ENCODE measurements around the gene STK40. TPM values are rescaled to one million over a fixed set of nuclear protein-coding genes. Genes with fewer than 3 reads are reported as not detected.

STK40 gene
- total and polyA plus RNA-seq, 2 donors (not counting 1 experiment from before 2014, with no cell fraction given): 14.2 to 15.1 TPM

DNA sequence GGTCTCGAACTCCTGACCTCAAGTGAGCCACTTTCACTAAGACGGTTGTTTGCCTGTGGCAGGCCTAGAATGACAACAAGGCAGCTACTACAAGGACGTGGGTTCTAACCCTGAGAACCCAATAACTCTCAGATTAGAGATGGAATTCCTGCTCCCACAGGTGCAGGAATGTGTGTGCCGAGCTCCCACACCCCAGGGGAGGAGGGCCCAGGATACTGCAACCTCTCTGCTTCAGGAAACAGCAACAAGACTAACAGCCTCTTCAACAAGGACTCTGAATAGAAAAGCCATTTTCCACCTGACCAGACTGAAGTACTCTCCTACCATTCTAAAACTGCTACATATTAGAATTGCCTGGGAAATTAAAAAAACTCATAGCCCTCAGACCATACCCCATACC, 7.1 kb upstream of the STK40 start:
- no peak overlapping the region for H2AFZ ChIP-seq (ENCODE audit: low read length)

DNA sequence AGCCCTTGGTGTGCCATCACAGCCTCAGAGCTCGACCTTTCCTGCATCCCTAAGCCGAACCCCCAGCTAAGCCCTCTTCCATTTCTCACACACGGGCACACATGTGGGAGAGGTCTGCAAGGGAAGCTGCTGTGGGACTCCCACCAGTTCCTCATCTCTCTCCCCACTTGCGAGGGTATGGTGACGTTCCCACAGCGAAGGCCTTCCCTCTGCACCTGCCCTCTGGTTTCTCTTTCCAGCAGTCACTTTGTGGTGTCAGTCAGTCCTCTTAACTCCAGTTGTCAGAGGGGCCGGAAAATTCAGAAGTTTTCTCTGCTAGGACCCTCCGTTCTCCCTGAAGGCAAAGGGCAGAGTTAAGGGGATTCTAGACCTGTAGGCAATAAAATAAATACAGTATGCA, 5.5 kb upstream of the STK40 start:
- no peak overlapping the region for H3K9ac ChIP-seq (ENCODE audit: insufficient read depth, low read length)
- H3K27ac ChIP-seq (ENCODE audit: insufficient read depth, low read length): no peak overlapping the region
- no peaks in the 10 kb centered on the region for H3K27me3 ChIP-seq (ENCODE audit: control insufficient read depth, insufficient read depth, low read length)
- no peak for TF ChIP-seq EZH2 (IDR thresholded peaks at IDR 0.05; ENCODE audit: low read length, missing control alignments)
- TF ChIP-seq, protein P1, sequence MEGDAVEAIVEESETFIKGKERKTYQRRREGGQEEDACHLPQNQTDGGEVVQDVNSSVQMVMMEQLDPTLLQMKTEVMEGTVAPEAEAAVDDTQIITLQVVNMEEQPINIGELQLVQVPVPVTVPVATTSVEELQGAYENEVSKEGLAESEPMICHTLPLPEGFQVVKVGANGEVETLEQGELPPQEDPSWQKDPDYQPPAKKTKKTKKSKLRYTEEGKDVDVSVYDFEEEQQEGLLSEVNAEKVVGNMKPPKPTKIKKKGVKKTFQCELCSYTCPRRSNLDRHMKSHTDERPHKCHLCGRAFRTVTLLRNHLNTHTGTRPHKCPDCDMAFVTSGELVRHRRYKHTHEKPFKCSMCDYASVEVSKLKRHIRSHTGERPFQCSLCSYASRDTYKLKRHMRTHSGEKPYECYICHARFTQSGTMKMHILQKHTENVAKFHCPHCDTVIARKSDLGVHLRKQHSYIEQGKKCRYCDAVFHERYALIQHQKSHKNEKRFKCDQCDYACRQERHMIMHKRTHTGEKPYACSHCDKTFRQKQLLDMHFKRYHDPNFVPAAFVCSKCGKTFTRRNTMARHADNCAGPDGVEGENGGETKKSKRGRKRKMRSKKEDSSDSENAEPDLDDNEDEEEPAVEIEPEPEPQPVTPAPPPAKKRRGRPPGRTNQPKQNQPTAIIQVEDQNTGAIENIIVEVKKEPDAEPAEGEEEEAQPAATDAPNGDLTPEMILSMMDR (conservative IDR thresholded peaks at IDR 0.05 in 1 of 2, IDR thresholded peaks at IDR 0.05 in 1 of 2; ENCODE audit: low read depth in 1 of 2, low read length in 2 of 2): no peak
- H3K79me2 ChIP-seq (ENCODE audit: control insufficient read depth, insufficient read depth, low read length): peaks cover 2% of the 10 kb centered on the region
- no peaks in the 10 kb centered on the region for H4K20me1 ChIP-seq (ENCODE audit: control insufficient read depth, extremely low read depth, insufficient read depth, low read length)
- no peak for DNase-seq (ENCODE audit: low read depth in 2 of 2)
- H3K4me2 ChIP-seq (ENCODE audit: extremely low read depth, insufficient read depth, low read length): no peak overlapping the region
- H3K4me3 ChIP-seq (replicated peaks in 1 of 4; ENCODE audit: control extremely low read depth in 1 of 4, insufficient read depth in 1 of 4, low read depth in 3 of 4, low read length in 4 of 4): no peak overlapping the region
- H3K36me3 ChIP-seq (ENCODE audit: control insufficient read depth, insufficient read depth, low read length): peaks cover 11% of the 10 kb centered on the region
- H2AFZ ChIP-seq (ENCODE audit: low read length): no peak overlapping the region
- peaks cover 14% of the 10 kb centered on the region for H3K4me1 ChIP-seq (ENCODE audit: control insufficient read depth, extremely low read depth, insufficient read depth, low read length)
- H3K9me3 ChIP-seq (ENCODE audit: control insufficient read depth, insufficient read depth, low read depth, low read length): no peaks in the 10 kb centered on the region

More for the DNA sequence above, 7.1 kb upstream of the STK40 start:
- peaks cover 7% of the 10 kb centered on the region for H3K4me1 ChIP-seq (ENCODE audit: control insufficient read depth, extremely low read depth, insufficient read depth, low read length)
- no peak overlapping the region for H3K9ac ChIP-seq (ENCODE audit: insufficient read depth, low read length)
- no peaks in the 10 kb centered on the region for H3K9me3 ChIP-seq (ENCODE audit: control insufficient read depth, insufficient read depth, low read depth, low read length)
- peaks cover 11% of the 10 kb centered on the region for H3K36me3 ChIP-seq (ENCODE audit: control insufficient read depth, insufficient read depth, low read length)
- H3K4me3 ChIP-seq (replicated peaks in 1 of 4; ENCODE audit: control extremely low read depth in 1 of 4, insufficient read depth in 1 of 4, low read depth in 3 of 4, low read length in 4 of 4): no peak overlapping the region
- no peak overlapping the region for H3K27ac ChIP-seq (ENCODE audit: insufficient read depth, low read length)
- H4K20me1 ChIP-seq (ENCODE audit: control insufficient read depth, extremely low read depth, insufficient read depth, low read length): no peaks in the 10 kb centered on the region
- H3K4me2 ChIP-seq (ENCODE audit: extremely low read depth, insufficient read depth, low read length): no peak overlapping the region
- no peak for DNase-seq (ENCODE audit: low read depth in 2 of 2)
- no peaks in the 10 kb centered on the region for H3K27me3 ChIP-seq (ENCODE audit: control insufficient read depth, insufficient read depth, low read length)
- peaks cover 14% of the 10 kb centered on the region for H3K79me2 ChIP-seq (ENCODE audit: control insufficient read depth, insufficient read depth, low read length)
- TF ChIP-seq, protein P1 (conservative IDR thresholded peaks at IDR 0.05 in 1 of 2, IDR thresholded peaks at IDR 0.05 in 1 of 2; ENCODE audit: low read depth in 1 of 2, low read length in 2 of 2): no peak
- TF ChIP-seq EZH2 (IDR thresholded peaks at IDR 0.05; ENCODE audit: low read length, missing control alignments): no peak

DNA sequence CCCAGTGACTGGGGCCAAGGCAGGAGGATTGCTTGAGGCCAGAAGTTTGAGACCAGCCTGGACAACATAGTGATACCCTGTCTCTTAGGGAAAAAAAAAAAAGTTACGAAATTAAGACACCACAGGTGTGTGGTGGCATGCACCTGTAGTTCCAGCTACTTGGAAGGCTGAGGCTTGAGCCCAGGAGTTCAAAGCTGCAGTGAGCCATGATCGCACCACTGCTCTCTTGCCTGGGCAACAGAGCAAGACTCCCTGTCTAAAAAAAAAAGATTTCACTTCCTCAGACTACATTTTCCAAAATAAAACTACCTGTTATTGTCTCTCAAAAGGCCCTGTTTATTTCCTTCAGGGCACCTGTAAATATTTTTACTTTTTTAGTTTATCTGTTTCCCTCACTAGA, 4.7 kb upstream of the STK40 start:
- no peak for DNase-seq (ENCODE audit: low read depth in 2 of 2)
- no peak overlapping the region for H3K27ac ChIP-seq (ENCODE audit: insufficient read depth, low read length)
- H3K36me3 ChIP-seq (ENCODE audit: control insufficient read depth, insufficient read depth, low read length): peaks cover 11% of the 10 kb centered on the region
- no peak for TF ChIP-seq EZH2 (IDR thresholded peaks at IDR 0.05; ENCODE audit: low read length, missing control alignments)
- TF ChIP-seq, protein P1 (conservative IDR thresholded peaks at IDR 0.05 in 1 of 2, IDR thresholded peaks at IDR 0.05 in 1 of 2; ENCODE audit: low read depth in 1 of 2, low read length in 2 of 2): no peak
- no peak overlapping the region for H3K9ac ChIP-seq (ENCODE audit: insufficient read depth, low read length)
- no peak overlapping the region for H3K4me3 ChIP-seq (replicated peaks in 1 of 4; ENCODE audit: control extremely low read depth in 1 of 4, insufficient read depth in 1 of 4, low read depth in 3 of 4, low read length in 4 of 4)
- no peaks in the 10 kb centered on the region for H3K9me3 ChIP-seq (ENCODE audit: control insufficient read depth, insufficient read depth, low read depth, low read length)
- H2AFZ ChIP-seq (ENCODE audit: low read length): no peak overlapping the region
- H3K4me1 ChIP-seq (ENCODE audit: control insufficient read depth, extremely low read depth, insufficient read depth, low read length): peaks cover 14% of the 10 kb centered on the region
- H3K27me3 ChIP-seq (ENCODE audit: control insufficient read depth, insufficient read depth, low read length): no peaks in the 10 kb centered on the region
- H3K4me2 ChIP-seq (ENCODE audit: extremely low read depth, insufficient read depth, low read length): no peak overlapping the region
- no peaks in the 10 kb centered on the region for H4K20me1 ChIP-seq (ENCODE audit: control insufficient read depth, extremely low read depth, insufficient read depth, low read length)
- H3K79me2 ChIP-seq (ENCODE audit: control insufficient read depth, insufficient read depth, low read length): no peaks in the 10 kb centered on the region
